Caco-2 (cell line): ENCODE measurements around the gene SLC18A3. TPM values are rescaled to one million over a fixed set of nuclear protein-coding genes. Genes with fewer than 3 reads are reported as not detected.

ENCODE experiments used
- BruUV-seq: library from RNA; stranded (reverse); fragments of 400-500 nt; replicated peaks from 2 replicates; lab custom pipeline; 2021; lab: Mats Ljungman, UMichigan
- CTCF ChIA-PET: fragments of 300-600 bp; sonication (Branson Sonifier 250); formaldehyde crosslinking; loops from one replicate; lab custom pipeline; 2022; ENCODE audit warnings: antibody characterized with exemption; lab: Charles Lee
- POLR2A ChIA-PET: fragments of 300-600 bp; sonication (Branson Sonifier 250); formaldehyde crosslinking; loops from one replicate; lab custom pipeline; 2022; ENCODE audit warnings: antibody characterized with exemption; lab: Charles Lee
- DNase-seq, 2 experiments: peaks; one replicate each; pipeline versions ENCODE4 v3.0.0 to v3.0.0-alpha.2; 2020 to 2022
- H3K27me3 ChIP-seq: replicated peaks from 2 replicates; pipeline ENCODE4 v1.6.0; 2011; ENCODE audit warnings: low read length; ENCODE audit not compliant: control insufficient read depth, insufficient read depth
- H3K36me3 ChIP-seq: 2 replicates; pipeline ENCODE4 v1.5.1; 2011; ENCODE audit warnings: low read length; ENCODE audit not compliant: control insufficient read depth, insufficient read depth
- H3K4me1 ChIP-seq: fragments of 250-450 bp; sonication (Bioruptor Pico); 2 replicates; pipeline ENCODE4 v1.5.1; 2020; ENCODE audit warnings: mild to moderate bottlenecking
- H3K4me3 ChIP-seq: 2 replicates; pipeline ENCODE4 v1.5.1; 2011; ENCODE audit warnings: low read depth, mild to moderate bottlenecking, control low read depth, low read length
- H3K9me3 ChIP-seq: fragments of 250-450 bp; sonication (Bioruptor Pico); 2 replicates; pipeline ENCODE4 v1.5.1; 2020; ENCODE audit warnings: mild to moderate bottlenecking, moderate library complexity
- H3K27ac Mint-ChIP-seq: one replicate; pipeline ENCODE4 v1.8.0; 2022; ENCODE audit warnings: mixed read lengths; ENCODE audit not compliant: unreplicated experiment
- H3K27me3 Mint-ChIP-seq: one replicate; pipeline ENCODE4 v1.8.0; 2022; ENCODE audit warnings: mixed read lengths; ENCODE audit not compliant: insufficient read depth, unreplicated experiment
- H3K36me3 Mint-ChIP-seq: one replicate; pipeline ENCODE4 v1.8.0; 2022; ENCODE audit warnings: mild to moderate bottlenecking, mixed read lengths; ENCODE audit not compliant: insufficient read depth, unreplicated experiment
- H3K4me1 Mint-ChIP-seq: one replicate; pipeline ENCODE4 v1.8.0; 2022; ENCODE audit warnings: low read depth, mixed read lengths; ENCODE audit not compliant: unreplicated experiment
- H3K4me3 Mint-ChIP-seq: one replicate; pipeline ENCODE4 v1.8.0; 2022; ENCODE audit warnings: mild to moderate bottlenecking, moderate library complexity, mixed read lengths; ENCODE audit not compliant: unreplicated experiment
- H3K9me3 Mint-ChIP-seq: one replicate; pipeline ENCODE4 v1.8.0; 2022; ENCODE audit warnings: mixed read lengths; ENCODE audit not compliant: unreplicated experiment
- intact Hi-C: fragments of 100-400 bp; cut with micrococcal nuclease; formaldehyde crosslinking; loops from one replicate; pipeline ENCODE4 v1.10.0; 2022; ENCODE audit not compliant: unreplicated experiment
- total RNA-seq: library from RNA; stranded (reverse); gene quantifications from 2 replicates; pipeline ENCODE4 v1.2.3, GENCODE V29; 2022
- TF ChIP-seq, protein P1 (sequence below), 2 experiments: fragments of 200-600 bp in 1 of 2; IDR thresholded peaks; 1 replicate in 1 of 2; 2 replicates in 1 of 2; pipeline versions ENCODE4 v1.5.1 to v1.8.0; 2011 to 2022; ENCODE audit warnings: antibody characterized with exemption in 1 of 2, control low read depth in 1 of 2, inconsistent platforms in 1 of 2, low read depth in 1 of 2, low read length in 1 of 2, mild to moderate bottlenecking in 1 of 2, moderate library complexity in 1 of 2; ENCODE audit not compliant: insufficient read depth in 1 of 2, severe bottlenecking in 1 of 2, unreplicated experiment in 1 of 2

Gene SLC18A3
- total RNA-seq, 1 experiment from 2014 or later, result not detected

DNA sequence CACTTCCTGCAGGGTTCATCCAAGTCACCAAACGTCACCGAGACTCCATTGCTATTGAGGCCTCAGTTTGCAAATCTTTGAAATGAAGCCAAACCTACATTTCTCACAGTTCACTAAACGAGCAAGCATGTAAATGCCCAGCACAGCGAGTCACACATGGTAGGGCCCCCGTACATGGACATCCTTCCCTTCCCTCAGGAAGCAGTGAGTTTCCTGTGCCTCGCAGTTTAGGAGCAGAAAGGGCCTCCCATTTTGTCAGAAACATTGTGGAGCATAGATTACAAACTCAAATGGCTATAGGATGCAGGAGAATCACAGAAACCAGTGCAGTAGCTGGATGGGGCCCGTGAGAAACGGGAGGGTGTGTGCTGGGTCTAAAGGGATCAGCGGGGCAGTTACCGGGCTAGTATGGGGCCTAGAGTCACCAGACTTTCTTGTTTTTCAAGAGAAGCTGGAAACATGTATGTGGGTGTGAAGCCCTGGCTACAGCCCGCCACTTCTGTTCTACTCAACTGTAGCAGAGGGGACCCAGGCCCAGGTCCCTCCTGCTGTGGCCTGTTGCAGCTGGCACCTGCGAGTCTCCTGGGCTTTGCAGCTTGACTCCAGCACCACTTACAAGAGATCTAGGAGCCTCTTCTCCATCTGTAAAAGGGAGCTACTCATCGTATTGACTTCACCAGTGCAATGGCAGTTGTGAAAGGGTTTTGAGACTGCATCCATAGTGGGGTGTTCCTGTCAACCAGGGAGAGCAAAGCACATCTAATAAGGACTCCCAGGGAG, 14.2 kb upstream of the SLC18A3 start:
- Mint-ChIP-seq H3K27ac (no peak overlapping the region), H3K9me3 (no peaks in the 10 kb centered on the region), H3K36me3 (peaks cover 4% of the 10 kb centered on the region), H3K27me3 (no peaks in the 10 kb centered on the region), H3K4me1 (peaks cover 7% of the 10 kb centered on the region), H3K4me3 (no peak overlapping the region)
- ChIA-PET CTCF (no interaction called here), POLR2A (interaction anchor here (0.6 kb wide), 1 partner anchor 221 kb away, joined by 3 read pairs; no protein-coding TSS in a partner anchor)
- Histone ChIP-seq H3K9me3 (no peaks in the 10 kb centered on the region; the same call in 1 of the 2 replicates), H3K36me3 (no peaks in the 10 kb centered on the region), H3K4me3 (no peak overlapping the region), H3K27me3 (no peaks in the 10 kb centered on the region), H3K4me1 (peaks cover 27% of the 10 kb centered on the region)
- intact Hi-C loops, result loop anchor here (2.0 to 10.0 kb wide), 2 partner anchors 21 to 319 kb away; no protein-coding TSS in a partner anchor
- TF ChIP-seq, protein P1, sequence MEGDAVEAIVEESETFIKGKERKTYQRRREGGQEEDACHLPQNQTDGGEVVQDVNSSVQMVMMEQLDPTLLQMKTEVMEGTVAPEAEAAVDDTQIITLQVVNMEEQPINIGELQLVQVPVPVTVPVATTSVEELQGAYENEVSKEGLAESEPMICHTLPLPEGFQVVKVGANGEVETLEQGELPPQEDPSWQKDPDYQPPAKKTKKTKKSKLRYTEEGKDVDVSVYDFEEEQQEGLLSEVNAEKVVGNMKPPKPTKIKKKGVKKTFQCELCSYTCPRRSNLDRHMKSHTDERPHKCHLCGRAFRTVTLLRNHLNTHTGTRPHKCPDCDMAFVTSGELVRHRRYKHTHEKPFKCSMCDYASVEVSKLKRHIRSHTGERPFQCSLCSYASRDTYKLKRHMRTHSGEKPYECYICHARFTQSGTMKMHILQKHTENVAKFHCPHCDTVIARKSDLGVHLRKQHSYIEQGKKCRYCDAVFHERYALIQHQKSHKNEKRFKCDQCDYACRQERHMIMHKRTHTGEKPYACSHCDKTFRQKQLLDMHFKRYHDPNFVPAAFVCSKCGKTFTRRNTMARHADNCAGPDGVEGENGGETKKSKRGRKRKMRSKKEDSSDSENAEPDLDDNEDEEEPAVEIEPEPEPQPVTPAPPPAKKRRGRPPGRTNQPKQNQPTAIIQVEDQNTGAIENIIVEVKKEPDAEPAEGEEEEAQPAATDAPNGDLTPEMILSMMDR (IDR thresholded peaks at IDR 0.05; ENCODE audit: insufficient read depth in 1 of 2, low read depth in 1 of 2, low read length in 1 of 2, severe bottlenecking in 1 of 2, unreplicated experiment in 1 of 2), result no peak
- DNase-seq, result no peak
- no TSS peak for BruUV-seq

DNA sequence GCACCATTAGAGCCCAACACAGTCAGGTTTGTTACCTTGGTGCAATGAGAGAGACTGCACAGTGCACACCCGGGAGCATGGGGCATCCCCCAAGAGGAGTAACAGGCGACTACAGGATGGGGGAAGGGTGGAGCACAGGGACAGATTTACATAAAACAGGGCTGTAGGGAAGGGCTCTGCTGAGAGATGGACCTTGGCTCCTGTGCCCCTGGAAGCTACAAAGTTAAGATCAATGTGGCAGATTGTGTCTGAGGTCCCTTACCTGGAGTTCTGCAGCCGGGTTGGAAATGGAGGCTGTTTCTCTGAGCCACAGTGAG, 13.7 kb upstream of the SLC18A3 start:
- peak in 1 of 2 experiments; percentile 29 for DNase-seq
- TF ChIP-seq, protein P1 (IDR thresholded peaks at IDR 0.05; ENCODE audit: insufficient read depth in 1 of 2, low read depth in 1 of 2, low read length in 1 of 2, severe bottlenecking in 1 of 2, unreplicated experiment in 1 of 2), result no peak
- BruUV-seq, result no TSS peak
- H3K27ac Mint-ChIP-seq, result no peak overlapping the region
- no peaks in the 10 kb centered on the region for H3K9me3 ChIP-seq
- H3K27me3 Mint-ChIP-seq, result no peaks in the 10 kb centered on the region
- POLR2A ChIA-PET, result interaction anchor here (0.6 kb wide), 1 partner anchor 221 kb away, joined by 3 read pairs; no protein-coding TSS in a partner anchor
- H3K4me3 Mint-ChIP-seq, result no peak overlapping the region
- no peaks in the 10 kb centered on the region for H3K9me3 Mint-ChIP-seq
- no peak overlapping the region for H3K4me3 ChIP-seq
- H3K36me3 ChIP-seq, result no peaks in the 10 kb centered on the region
- H3K36me3 Mint-ChIP-seq, result peaks cover 4% of the 10 kb centered on the region
- intact Hi-C loops, result loop anchor here (10.0 kb wide), 1 partner anchor 318 kb away; no protein-coding TSS in a partner anchor
- H3K4me1 Mint-ChIP-seq, result peaks cover 9% of the 10 kb centered on the region
- CTCF ChIA-PET, result no interaction called here
- peaks cover 32% of the 10 kb centered on the region for H3K4me1 ChIP-seq
- H3K27me3 ChIP-seq, result no peaks in the 10 kb centered on the region

DNA sequence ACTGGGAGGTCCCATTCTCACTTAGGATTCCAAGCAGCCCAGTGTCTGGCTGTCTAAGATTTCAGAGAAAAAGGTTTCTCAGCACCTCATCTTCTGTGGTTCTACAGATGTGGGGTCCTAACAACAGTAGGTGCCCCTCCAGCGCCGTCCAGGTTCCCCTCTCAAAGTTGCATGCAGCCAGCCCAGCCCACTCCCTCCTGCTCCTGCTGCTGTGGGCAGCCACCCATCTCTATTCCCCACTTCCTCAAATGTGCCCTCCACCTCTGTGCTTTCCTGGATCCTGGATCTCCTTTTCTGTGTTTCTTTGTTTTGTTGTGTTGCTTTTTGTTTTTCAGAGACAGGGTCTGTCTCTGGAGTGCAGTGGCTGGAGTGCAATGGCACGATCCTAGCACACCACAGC, 13.3 kb upstream of the SLC18A3 start:
- H3K36me3 Mint-ChIP-seq, result peaks cover 4% of the 10 kb centered on the region
- TF ChIP-seq, protein P1 (IDR thresholded peaks at IDR 0.05; ENCODE audit: insufficient read depth in 1 of 2, low read depth in 1 of 2, low read length in 1 of 2, severe bottlenecking in 1 of 2, unreplicated experiment in 1 of 2), result no peak
- Histone ChIP-seq H3K4me1 (peaks cover 36% of the 10 kb centered on the region), H3K36me3 (no peaks in the 10 kb centered on the region), H3K4me3 (no peak overlapping the region), H3K9me3 (no peaks in the 10 kb centered on the region), H3K27me3 (no peaks in the 10 kb centered on the region)
- no peak overlapping the region for H3K27ac Mint-ChIP-seq
- BruUV-seq, result no TSS peak
- no peak for DNase-seq
- intact Hi-C loops, result loop anchor here (10.0 kb wide), 1 partner anchor 318 kb away; no protein-coding TSS in a partner anchor
- ChIA-PET POLR2A (no interaction called here), CTCF (no interaction called here)
- H3K4me1 Mint-ChIP-seq, result peaks cover 9% of the 10 kb centered on the region
- H3K4me3 Mint-ChIP-seq, result no peak overlapping the region
- no peaks in the 10 kb centered on the region for H3K9me3 Mint-ChIP-seq
- H3K27me3 Mint-ChIP-seq, result no peaks in the 10 kb centered on the region
